K562 (cell line): ENCODE measurements around the gene C5AR2. TPM values are rescaled to one million over a fixed set of nuclear protein-coding genes. Genes with fewer than 3 reads are reported as not detected.
"Not testable (repeated sequence)": the region's sequence is repeated elsewhere in the genome, so short reads cannot be mapped to it uniquely, and the experiment has no call there.

Experiments
- ATAC-seq: fragments of 200-7000 bp; cut with Tn5 transposase; 3 replicates; pipeline ENCODE4 v1.9.1; 2020; ENCODE audit warnings: moderate library complexity
- BruUV-seq: library from RNA; stranded (reverse); fragments of 400-500 nt; replicated peaks from 2 replicates; lab custom pipeline; 2021; lab: Mats Ljungman, UMichigan
- CTCF ChIA-PET: fragments of 300-600 bp; formaldehyde crosslinking; extraction: SDS; loops from one replicate; lab custom pipeline; 2021; ENCODE audit warnings: low intra/inter-chr PET ratio; lab: Yijun Ruan, JAX
- POLR2A ChIA-PET: fragments of 300-600, 350-650 bp; sonication (Branson Sonifier 250); formaldehyde crosslinking; extraction: SDS; loops from one replicate; lab custom pipeline; 2021; ENCODE audit warnings: antibody characterized with exemption, inconsistent platforms; lab: Yijun Ruan, JAX
- DNase-seq, 4 experiments: peaks; one replicate each; pipeline versions ENCODE4 v3.0.0 to v3.0.0-alpha.2; 2011 to 2018; ENCODE audit warnings: low spot score in 3 of 4, mixed read lengths in 3 of 4; ENCODE audit errors: extremely low read depth in 1 of 4
- FAIRE-seq: peaks from 2 replicates; lab custom pipeline; 2011; peaks lifted over from hg19 to GRCh38; lab: Jason Lieb, UNC
- H2AFZ ChIP-seq: 2 replicates; pipeline ENCODE4 v1.6.0; 2011; ENCODE audit warnings: low read depth, low read length, control low read depth, inconsistent platforms
- H3K27ac ChIP-seq: fragments of 200-600 bp; 3 replicates; pipeline ENCODE4 v1.8.0; 2011; ENCODE audit warnings: low read depth, mild to moderate bottlenecking, control low read depth, inconsistent platforms, low read length, moderate library complexity, mixed read lengths; ENCODE audit errors: extremely low read depth
- H3K27me3 ChIP-seq, 2 experiments: fragments of 300-600 bp in 1 of 2; 2 replicates in 1 of 2; 3 replicates in 1 of 2; pipeline versions ENCODE4 v1.6.0 to v1.8.0; 2011; ENCODE audit warnings: inconsistent platforms in 2 of 2, low read length in 2 of 2, mild to moderate bottlenecking in 1 of 2, mixed read lengths in 1 of 2, moderate library complexity in 1 of 2; ENCODE audit not compliant: control insufficient read depth in 2 of 2, insufficient read depth in 2 of 2
- H3K36me3 ChIP-seq: fragments of 300-600 bp; 3 replicates; pipeline ENCODE4 v1.8.0; 2011; ENCODE audit warnings: mild to moderate bottlenecking, low read length, inconsistent platforms; ENCODE audit not compliant: control insufficient read depth, insufficient read depth
- H3K4me1 ChIP-seq, 2 experiments: fragments of 200-600 bp in 1 of 2; replicated peaks in 1 of 2; 2 replicates in 1 of 2; 3 replicates in 1 of 2; pipeline versions ENCODE4 v1.5.1 to v1.8.0; 2011; ENCODE audit warnings: inconsistent platforms in 2 of 2, low read length in 2 of 2, mild to moderate bottlenecking in 1 of 2, mixed read lengths in 1 of 2, moderate library complexity in 1 of 2; ENCODE audit not compliant: control insufficient read depth in 2 of 2, insufficient read depth in 2 of 2
- H3K4me2 ChIP-seq: 2 replicates; pipeline ENCODE4 v1.6.1; 2011; ENCODE audit warnings: low read length, control low read depth, inconsistent platforms, mixed read lengths; ENCODE audit not compliant: insufficient read depth
- H3K4me3 ChIP-seq: fragments of 200-600 bp; sonication (generic), shearing (Covaris generic); 2 replicates; pipeline ENCODE4 v1.5.1; 2016; ENCODE audit warnings: control low read depth, inconsistent platforms
- H3K79me2 ChIP-seq: fragments of 200-600 bp; 3 replicates; pipeline ENCODE4 v1.8.0; 2011; ENCODE audit warnings: low read length, inconsistent platforms; ENCODE audit not compliant: control insufficient read depth, insufficient read depth
- H3K9ac ChIP-seq, 2 experiments: 2 replicates each; pipeline versions ENCODE4 v1.6.0 to v1.6.1; 2011; ENCODE audit warnings: low read depth in 2 of 2, low read length in 2 of 2, control low read depth in 1 of 2, inconsistent platforms in 1 of 2, mild to moderate bottlenecking in 1 of 2, mixed read lengths in 1 of 2; ENCODE audit not compliant: insufficient read depth in 1 of 2
- H3K9me1 ChIP-seq: one replicate; pipeline ENCODE4 v1.6.0; 2011; ENCODE audit warnings: inconsistent platforms, mild to moderate bottlenecking, low read length, moderate library complexity; ENCODE audit not compliant: control insufficient read depth, insufficient read depth
- H3K9me3 ChIP-seq: replicated peaks from 2 replicates; pipeline ENCODE4 v1.5.1; 2011; ENCODE audit warnings: low read depth, low read length, inconsistent platforms; ENCODE audit not compliant: control insufficient read depth, insufficient read depth
- H4K20me1 ChIP-seq: replicated peaks from 2 replicates; pipeline ENCODE4 v1.6.1; 2011; ENCODE audit warnings: low read length, inconsistent platforms, mixed read lengths; ENCODE audit not compliant: control insufficient read depth, insufficient read depth
- NFE2 ChIP-seq: IDR thresholded peaks from 2 replicates; pipeline ENCODE4 v1.6.1; 2014; ENCODE audit warnings: antibody characterized with exemption, low read depth
- RCOR1 ChIP-seq, 2 experiments: IDR thresholded peaks; 2 replicates each; pipeline ENCODE4 v1.6.1; 2012; ENCODE audit warnings: low read depth in 2 of 2, low read length in 2 of 2, borderline replicate concordance in 1 of 2, improper control_type of control experiment in 1 of 2
- ZNF121 ChIP-seq: sonication (generic); formaldehyde crosslinking; conservative IDR thresholded peaks from 2 replicates; pipeline ENCODE4 v1.8.0; 2022; ENCODE audit warnings: missing genetic modification reagents
- WGBS: fragments of 100-300 bp; shearing (Covaris generic); methylation state at CpG from one replicate; pipeline ENCODE4 v1.1.6; 2016; ENCODE audit warnings: low coverage, mixed read lengths; ENCODE audit not compliant: insufficient coverage; ENCODE audit errors: missing lambda C conversion rate; 5-methylcytosine and 5-hydroxymethylcytosine counted together
- in situ Hi-C: fragments of 300-500 bp; cut with MboI; formaldehyde crosslinking; loops from 4 replicates; pipeline ENCODE4 v1.15.0; 2018; ENCODE audit warnings: inconsistent platforms, mixed read lengths
- intact Hi-C: fragments of 100-400 bp; cut with micrococcal nuclease; formaldehyde crosslinking; loops from 2 replicates; pipeline ENCODE4 v1.14.2; 2022
- polyA plus RNA-seq, 8 experiments: library from polyadenylated mRNA; depleted of rRNA in 4 of 8; stranded (reverse) in 5 of 8; unstranded in 3 of 8; fragments of >200 nt; fragmentation: Nextera tagmentation in 2 of 8; fragmentation: Illumina TruSeq in 1 of 8; extraction: Ambion mirVana in 2 of 8; extraction: Trizol in 1 of 8; gene quantifications; 2 replicates each; pipeline versions ENCODE4 v1.2.1 to v1.2.3, GENCODE V29; 2011 to 2014; ENCODE audit warnings: inconsistent platforms in 1 of 8, missing spikeins in 1 of 8
- total RNA-seq, 7 experiments: library from RNA; depleted of rRNA in 6 of 7; stranded (reverse); fragments of >200 nt in 6 of 7; fragmentation: Illumina TruSeq in 2 of 7; extraction: Trizol in 2 of 7; gene quantifications; 2 replicates each; pipeline versions ENCODE4 v1.2.1 to v1.2.3, GENCODE V29; 2011 to 2021; ENCODE audit warnings: low replicate concordance in 1 of 7

Gene C5AR2
- total and polyA plus RNA-seq, 9 of the 15 experiments (the other 6 are each of a cell fraction or from before 2014, with no cell fraction given) = 0.01 to 1.1 (median 0.13) TPM

- H3K4me2 ChIP-seq, DNase-seq, intact Hi-C loops: not testable (repeated sequence)
- TF ChIP-seq ZNF121 (CRISPR knock-in tag) = peak; percentile 90
- TF ChIP-seq, all 486 proteins: peak for 1; not testable (repeated sequence) for 485
- H3K27ac ChIP-seq, CTCF ChIA-PET, in situ Hi-C loops, H3K9ac ChIP-seq, H3K4me3 ChIP-seq, ATAC-seq, H3K36me3 ChIP-seq, BruUV-seq, FAIRE-seq, H2AFZ ChIP-seq, H3K9me1 ChIP-seq, H3K4me1 ChIP-seq, H4K20me1 ChIP-seq, H3K79me2 ChIP-seq, H3K9me3 ChIP-seq: not testable (repeated sequence)
- POLR2A ChIA-PET = interaction anchor here (1.0 kb wide), 1 partner anchor 23 kb away, joined by 3 read pairs; no protein-coding TSS in a partner anchor
- 0% methylated on average over 3 of the region's 3 CpGs for WGBS
- peaks cover 3 to 16% of the 10 kb centered on the region in 2 experiments; a peak in 4 of 5 replicates for H3K27me3 ChIP-seq
These were observed 55.6 kb downstream of the C5AR2 start for GRCh38 chr19:47387623-47388022.

- H3K4me2 ChIP-seq, H3K79me2 ChIP-seq, H2AFZ ChIP-seq, H3K36me3 ChIP-seq, H3K9me3 ChIP-seq, H3K9me1 ChIP-seq, ATAC-seq, H3K4me3 ChIP-seq, H3K9ac ChIP-seq, H3K4me1 ChIP-seq, BruUV-seq, CTCF ChIA-PET, H4K20me1 ChIP-seq, H3K27ac ChIP-seq, in situ Hi-C loops, FAIRE-seq, DNase-seq, intact Hi-C loops: not testable (repeated sequence)
- TF ChIP-seq RCOR1 (IDR thresholded peaks at IDR 0.05; ENCODE audit: borderline replicate concordance in 1 of 2, low read depth in 2 of 2, low read length in 2 of 2) (peak in 1 of 2 experiments; percentile 17; a peak in 1 of 4 replicates), NFE2 (0 out of 2 replicates have a peak, but pooled peaks have one; percentile 11)
- POLR2A ChIA-PET = interaction anchor here (1.0 kb wide), 1 partner anchor 24 kb away, joined by 3 read pairs; no protein-coding TSS in a partner anchor
- peaks cover 6 to 18% of the 10 kb centered on the region in 2 experiments; a peak in 4 of 5 replicates for H3K27me3 ChIP-seq
- WGBS = 11% methylated on average over 5 of the region's 5 CpGs
These were observed 56.7 kb downstream of the C5AR2 start for GRCh38 chr19:47388721-47389120.
